ENCODE data around the gene LCP2. TPM values are rescaled to one million over a fixed set of nuclear protein-coding genes. Genes with fewer than 3 reads are reported as not detected.
A peak's percentile ranks its signal among the peaks of the same experiment; 100 is the strongest.

Gene LCP2
- polyA plus RNA-seq, 2 donors: 2.4 to 2.6 TPM

- no peak overlapping the region for H3K27ac ChIP-seq (ENCODE audit: low read depth in 2 of 2, low read length in 1 of 2)
- H3K36me3 ChIP-seq (ENCODE audit: control insufficient read depth in 2 of 2, insufficient read depth in 2 of 2, low read length in 1 of 2): no peaks in the 10 kb centered on the region
- no peaks in the 10 kb centered on the region for H3K9me3 ChIP-seq (ENCODE audit: control insufficient read depth in 2 of 2, insufficient read depth in 1 of 2, low read depth in 1 of 2, low read length in 1 of 2)
- no peaks in the 10 kb centered on the region for H3K27me3 ChIP-seq (ENCODE audit: control insufficient read depth in 1 of 2, insufficient read depth in 2 of 2, low read length in 2 of 2)
- no peak overlapping the region for H3K4me3 ChIP-seq (ENCODE audit: low read depth in 1 of 2, low read length in 2 of 2)
- H3K4me1 ChIP-seq (ENCODE audit: control insufficient read depth in 2 of 2, insufficient read depth in 2 of 2, low read length in 1 of 2): peaks cover 0 to 7% of the 10 kb centered on the region in 2 donors
- WGBS, 2 donors: 72% methylated on average over 5 of the region's 5 CpGs
These were observed 12.8 kb upstream of the LCP2 start for GRCh38 chr5:170310256-170310926.

- Histone ChIP-seq H3K36me3 (ENCODE audit: control insufficient read depth in 2 of 2, insufficient read depth in 2 of 2, low read length in 1 of 2) (no peaks in the 10 kb centered on the region), H3K9me3 (ENCODE audit: control insufficient read depth in 2 of 2, insufficient read depth in 1 of 2, low read depth in 1 of 2, low read length in 1 of 2) (no peaks in the 10 kb centered on the region), H3K27ac (ENCODE audit: low read depth in 2 of 2, low read length in 1 of 2) (no peak overlapping the region), H3K4me1 (ENCODE audit: control insufficient read depth in 2 of 2, insufficient read depth in 2 of 2, low read length in 1 of 2) (peaks cover 0 to 7% of the 10 kb centered on the region in 2 donors), H3K27me3 (ENCODE audit: control insufficient read depth in 1 of 2, insufficient read depth in 2 of 2, low read length in 2 of 2) (no peaks in the 10 kb centered on the region), H3K4me3 (ENCODE audit: low read depth in 1 of 2, low read length in 2 of 2) (no peak overlapping the region)
- 83 to 87% methylated on average over 2 of the region's 2 CpGs for WGBS, 2 donors
These were observed 11.1 kb upstream of the LCP2 start for GRCh38 chr5:170308686-170309085.

- H3K27me3 ChIP-seq (ENCODE audit: control insufficient read depth in 1 of 2, insufficient read depth in 2 of 2, low read length in 2 of 2): no peaks in the 10 kb centered on the region
- H3K36me3 ChIP-seq (ENCODE audit: control insufficient read depth in 2 of 2, insufficient read depth in 2 of 2, low read length in 1 of 2): no peaks in the 10 kb centered on the region
- WGBS, 2 donors: 44 to 51% methylated on average over 15 of the region's 15 CpGs
- H3K4me1 ChIP-seq (ENCODE audit: control insufficient read depth in 2 of 2, insufficient read depth in 2 of 2, low read length in 1 of 2): peaks cover 0 to 8% of the 10 kb centered on the region in 2 donors
- H3K27ac ChIP-seq (ENCODE audit: low read depth in 2 of 2, low read length in 1 of 2): peak overlapping the region; percentile 54 to 60
- H3K9me3 ChIP-seq (ENCODE audit: control insufficient read depth in 2 of 2, insufficient read depth in 1 of 2, low read depth in 1 of 2, low read length in 1 of 2): no peaks in the 10 kb centered on the region
- no peak overlapping the region for H3K4me3 ChIP-seq (ENCODE audit: low read depth in 1 of 2, low read length in 2 of 2)
These were observed 10.2 kb upstream of the LCP2 start for GRCh38 chr5:170307575-170308465.

GRCh38 chr5:170306381-170306831, 8.8 kb upstream of the LCP2 start:
- no peaks in the 10 kb centered on the region for H3K36me3 ChIP-seq (ENCODE audit: control insufficient read depth in 2 of 2, insufficient read depth in 2 of 2, low read length in 1 of 2)
- no peaks in the 10 kb centered on the region for H3K27me3 ChIP-seq (ENCODE audit: control insufficient read depth in 1 of 2, insufficient read depth in 2 of 2, low read length in 2 of 2)
- no peaks in the 10 kb centered on the region for H3K9me3 ChIP-seq (ENCODE audit: control insufficient read depth in 2 of 2, insufficient read depth in 1 of 2, low read depth in 1 of 2, low read length in 1 of 2)
- H3K4me3 ChIP-seq (ENCODE audit: low read depth in 1 of 2, low read length in 2 of 2): no peak overlapping the region
- WGBS, 2 donors: 49 to 50% methylated on average over 5 of the region's 5 CpGs
- H3K27ac ChIP-seq (ENCODE audit: low read depth in 2 of 2, low read length in 1 of 2): no peak overlapping the region
- H3K4me1 ChIP-seq (ENCODE audit: control insufficient read depth in 2 of 2, insufficient read depth in 2 of 2, low read length in 1 of 2): peaks cover 2 to 11% of the 10 kb centered on the region in 2 donors

- H3K36me3 ChIP-seq (ENCODE audit: control insufficient read depth in 2 of 2, insufficient read depth in 2 of 2, low read length in 1 of 2): no peaks in the 10 kb centered on the region
- H3K9me3 ChIP-seq (ENCODE audit: control insufficient read depth in 2 of 2, insufficient read depth in 1 of 2, low read depth in 1 of 2, low read length in 1 of 2): no peaks in the 10 kb centered on the region
- H3K27ac ChIP-seq (ENCODE audit: low read depth in 2 of 2, low read length in 1 of 2): no peak overlapping the region
- no peak overlapping the region for H3K4me3 ChIP-seq (ENCODE audit: low read depth in 1 of 2, low read length in 2 of 2)
- 82 to 89% methylated on average over 3 of the region's 3 CpGs for WGBS, 2 donors
- peaks cover 2 to 11% of the 10 kb centered on the region in 2 donors for H3K4me1 ChIP-seq (ENCODE audit: control insufficient read depth in 2 of 2, insufficient read depth in 2 of 2, low read length in 1 of 2)
- H3K27me3 ChIP-seq (ENCODE audit: control insufficient read depth in 1 of 2, insufficient read depth in 2 of 2, low read length in 2 of 2): no peaks in the 10 kb centered on the region
These were observed 8.1 kb upstream of the LCP2 start for GRCh38 chr5:170305646-170306025.

- H3K36me3 ChIP-seq (ENCODE audit: control insufficient read depth in 2 of 2, insufficient read depth in 2 of 2, low read length in 1 of 2): no peaks in the 10 kb centered on the region
- no peak overlapping the region for H3K27ac ChIP-seq (ENCODE audit: low read depth in 2 of 2, low read length in 1 of 2)
- 93 to 94% methylated on average over 13 of the region's 13 CpGs for WGBS, 2 donors
- no peaks in the 10 kb centered on the region for H3K9me3 ChIP-seq (ENCODE audit: control insufficient read depth in 2 of 2, insufficient read depth in 1 of 2, low read depth in 1 of 2, low read length in 1 of 2)
- peaks cover 2 to 11% of the 10 kb centered on the region in 2 donors for H3K4me1 ChIP-seq (ENCODE audit: control insufficient read depth in 2 of 2, insufficient read depth in 2 of 2, low read length in 1 of 2)
- H3K4me3 ChIP-seq (ENCODE audit: low read depth in 1 of 2, low read length in 2 of 2): no peak overlapping the region
- no peaks in the 10 kb centered on the region for H3K27me3 ChIP-seq (ENCODE audit: control insufficient read depth in 1 of 2, insufficient read depth in 2 of 2, low read length in 2 of 2)
These were observed 7.6 kb upstream of the LCP2 start for GRCh38 chr5:170305016-170305645.

GRCh38 chr5:170303549-170303948, 6.0 kb upstream of the LCP2 start:
- no peak overlapping the region for H3K4me3 ChIP-seq (ENCODE audit: low read depth in 1 of 2, low read length in 2 of 2)
- H3K27me3 ChIP-seq (ENCODE audit: control insufficient read depth in 1 of 2, insufficient read depth in 2 of 2, low read length in 2 of 2): no peaks in the 10 kb centered on the region
- no peaks in the 10 kb centered on the region for H3K36me3 ChIP-seq (ENCODE audit: control insufficient read depth in 2 of 2, insufficient read depth in 2 of 2, low read length in 1 of 2)
- WGBS, 2 donors: 80 to 83% methylated on average over 8 of the region's 8 CpGs
- no peaks in the 10 kb centered on the region for H3K9me3 ChIP-seq (ENCODE audit: control insufficient read depth in 2 of 2, insufficient read depth in 1 of 2, low read depth in 1 of 2, low read length in 1 of 2)
- no peak overlapping the region for H3K27ac ChIP-seq (ENCODE audit: low read depth in 2 of 2, low read length in 1 of 2)
- peaks cover 2 to 11% of the 10 kb centered on the region in 2 donors for H3K4me1 ChIP-seq (ENCODE audit: control insufficient read depth in 2 of 2, insufficient read depth in 2 of 2, low read length in 1 of 2)

GRCh38 chr5:170302653-170303501, 5.3 kb upstream of the LCP2 start:
- Histone ChIP-seq H3K27ac (ENCODE audit: low read depth in 2 of 2, low read length in 1 of 2) (peak overlapping the region in 1 of 2 donors; percentile 13), H3K4me3 (ENCODE audit: low read depth in 1 of 2, low read length in 2 of 2) (no peak overlapping the region), H3K27me3 (ENCODE audit: control insufficient read depth in 1 of 2, insufficient read depth in 2 of 2, low read length in 2 of 2) (no peaks in the 10 kb centered on the region), H3K9me3 (ENCODE audit: control insufficient read depth in 2 of 2, insufficient read depth in 1 of 2, low read depth in 1 of 2, low read length in 1 of 2) (no peaks in the 10 kb centered on the region), H3K4me1 (ENCODE audit: control insufficient read depth in 2 of 2, insufficient read depth in 2 of 2, low read length in 1 of 2) (peaks cover 2 to 11% of the 10 kb centered on the region in 2 donors), H3K36me3 (ENCODE audit: control insufficient read depth in 2 of 2, insufficient read depth in 2 of 2, low read length in 1 of 2) (no peaks in the 10 kb centered on the region)
- 44 to 49% methylated on average over 17 of the region's 17 CpGs for WGBS, 2 donors
